Uterus (tissue), 4 donors: ENCODE data around the gene PRKN. TPM values are rescaled to one million over a fixed set of nuclear protein-coding genes. Genes with fewer than 3 reads are reported as not detected.

Source experiments
- DNase-seq, 2 donors: peaks; one replicate each; pipeline ENCODE4 v3.0.0-alpha.2; 2019 to 2020
- H3K27ac ChIP-seq, 2 donors: fragments of 200-600 bp; sonication (generic); 1 replicate in 1 of 2; 2 replicates in 1 of 2; pipeline ENCODE4 v1.5.1; 2016 to 2018
- H3K27me3 ChIP-seq, 2 donors: fragments of 200-600 bp; sonication (generic); one replicate each; pipeline ENCODE4 v1.5.1; 2018 to 2019; ENCODE audit warnings: control low read depth in 1 of 2
- H3K36me3 ChIP-seq, 2 donors: fragments of 200-600 bp; sonication (generic); one replicate each; pipeline ENCODE4 v1.5.1; 2019; ENCODE audit warnings: control low read depth in 1 of 2
- H3K4me1 ChIP-seq, 2 donors: fragments of 200-600 bp; sonication (generic); one replicate each; pipeline ENCODE4 v1.5.1; 2018 to 2019; ENCODE audit warnings: control low read depth in 1 of 2
- H3K4me3 ChIP-seq, 2 donors: fragments of 200-600 bp; sonication (generic); 1 replicate in 1 of 2; 2 replicates in 1 of 2; pipeline ENCODE4 v1.5.1; 2018 to 2019; ENCODE audit warnings: mild to moderate bottlenecking in 1 of 2
- H3K9me3 ChIP-seq, 2 donors: fragments of 200-600 bp; sonication (generic); one replicate each; pipeline ENCODE4 v1.5.1; 2019; ENCODE audit warnings: control low read depth in 1 of 2
- CTCF ChIP-seq, 4 experiments: fragments of 200-600 bp in 2 of 4; fragments of 450-650 bp in 2 of 4; sonication (generic) in 2 of 4; IDR thresholded peaks; one replicate each; pipeline ENCODE4 v1.5.1; 2016 to 2019; ENCODE audit warnings: antibody characterized with exemption in 4 of 4, mild to moderate bottlenecking in 2 of 4, moderate library complexity in 1 of 4
- POLR2A ChIP-seq, 2 donors: fragments of 450-650 bp; IDR thresholded peaks; one replicate each; pipeline ENCODE4 v1.6.1; 2016; ENCODE audit warnings: antibody characterized with exemption in 2 of 2, mild to moderate bottlenecking in 1 of 2, moderate library complexity in 1 of 2
- intact Hi-C: fragments of 100-400 bp; cut with DNase I; formaldehyde crosslinking; loops from one replicate; pipeline ENCODE4 v1.15.1; 2023; ENCODE audit warnings: low total_unique reads
- total RNA-seq, 4 donors: library from RNA; depleted of rRNA in 3 of 4; stranded (reverse); fragments of >200 nt in 3 of 4; gene quantifications; one replicate each; pipeline versions ENCODE4 v1.1.0 to v1.2.4, GENCODE V29; 2014 to 2023
- donor health status: DM: yes; HTN: yes; CAD: no.

PRKN gene
- total RNA-seq, 4 donors from 2014 or later: 10.2 to 21.3 (median 13.1) TPM

- intact Hi-C loops: no loop called here
- no peak overlapping the region for H3K27ac ChIP-seq
- no peak for DNase-seq
Observed at GRCh38 chr6:162580619-162581018, 146.9 kb downstream of the PRKN start.

GRCh38 chr6:162576016-162576415 lies 151.6 kb downstream of the PRKN start:
- intact Hi-C loops: no loop called here
- DNase-seq: no peak
- no peak overlapping the region for H3K27ac ChIP-seq
- no peaks in the 10 kb centered on the region for H3K4me1 ChIP-seq
- H3K9me3 ChIP-seq: no peaks in the 10 kb centered on the region
- no peaks in the 10 kb centered on the region for H3K36me3 ChIP-seq
- no peak overlapping the region for H3K4me3 ChIP-seq
- no peak for TF ChIP-seq POLR2A (IDR thresholded peaks at IDR 0.05)
- TF ChIP-seq CTCF (IDR thresholded peaks at IDR 0.05): no peak
- no peaks in the 10 kb centered on the region for H3K27me3 ChIP-seq

More at GRCh38 chr6:162580619-162581018, 146.9 kb downstream of the PRKN start:
- Histone ChIP-seq H3K4me1 (no peaks in the 10 kb centered on the region), H3K36me3 (no peaks in the 10 kb centered on the region), H3K27me3 (no peaks in the 10 kb centered on the region), H3K9me3 (no peaks in the 10 kb centered on the region), H3K4me3 (no peak overlapping the region)
- no peak for TF ChIP-seq CTCF (IDR thresholded peaks at IDR 0.05)
- TF ChIP-seq POLR2A (IDR thresholded peaks at IDR 0.05): no peak

- Histone ChIP-seq H3K4me3 (no peak overlapping the region), H3K9me3 (peaks cover 0 to 6% of the 10 kb centered on the region in 2 donors), H3K27ac (no peak overlapping the region), H3K36me3 (no peaks in the 10 kb centered on the region), H3K4me1 (no peaks in the 10 kb centered on the region), H3K27me3 (no peaks in the 10 kb centered on the region)
- DNase-seq: no peak
- no peak for TF ChIP-seq CTCF (IDR thresholded peaks at IDR 0.05)
- no peak for TF ChIP-seq POLR2A (IDR thresholded peaks at IDR 0.05)
- intact Hi-C loops: no loop called here
Observed at GRCh38 chr6:162572240-162572639, 155.3 kb downstream of the PRKN start.

GRCh38 chr6:162568266-162568665 lies 159.3 kb downstream of the PRKN start:
- Histone ChIP-seq H3K27ac (no peak overlapping the region), H3K36me3 (no peaks in the 10 kb centered on the region), H3K4me1 (no peaks in the 10 kb centered on the region), H3K9me3 (peaks cover 0 to 12% of the 10 kb centered on the region in 2 donors), H3K27me3 (no peaks in the 10 kb centered on the region), H3K4me3 (no peak overlapping the region)
- TF ChIP-seq POLR2A (IDR thresholded peaks at IDR 0.05) (no peak), CTCF (IDR thresholded peaks at IDR 0.05) (no peak)
- no peak for DNase-seq
- intact Hi-C loops: no loop called here

- Histone ChIP-seq H3K9me3 (peaks cover 0 to 7% of the 10 kb centered on the region in 2 donors), H3K27ac (no peak overlapping the region), H3K4me3 (no peak overlapping the region), H3K36me3 (no peaks in the 10 kb centered on the region), H3K27me3 (no peaks in the 10 kb centered on the region), H3K4me1 (no peaks in the 10 kb centered on the region)
- DNase-seq: no peak
- intact Hi-C loops: no loop called here
- no peak for TF ChIP-seq POLR2A (IDR thresholded peaks at IDR 0.05)
- TF ChIP-seq CTCF (IDR thresholded peaks at IDR 0.05): no peak
Observed at GRCh38 chr6:162562041-162562440, 165.5 kb downstream of the PRKN start.
